Measurements from ENCODE around the gene CDC40. TPM values are rescaled to one million over a fixed set of nuclear protein-coding genes. Genes with fewer than 3 reads are reported as not detected.

The CDC40 gene
- total RNA-seq, 4 donors from 2014 or later, result 16.2 to 19.3 (median 16.5) TPM

DNA sequence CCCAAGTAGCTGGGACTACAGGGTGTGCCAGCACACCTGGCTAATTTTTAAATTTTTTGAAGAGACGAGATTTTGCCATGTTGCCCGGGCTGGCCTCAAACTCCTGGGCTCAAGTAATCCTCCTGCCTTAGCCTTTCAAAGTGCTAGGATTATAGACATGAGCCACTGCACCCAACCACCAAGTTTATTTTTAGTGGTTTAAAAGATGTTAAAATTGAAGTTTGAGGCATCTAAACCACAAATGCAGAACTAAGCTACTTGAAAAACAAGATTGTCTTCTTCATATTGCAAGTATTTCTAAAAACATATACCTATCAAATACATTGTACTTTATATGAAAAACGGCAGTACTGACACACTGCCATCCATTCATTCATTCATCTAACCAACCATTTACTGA is 32.4 kb upstream of the CDC40 start:
- no peak for DNase-seq (ENCODE audit: low spot score in 2 of 2)
- 83 to 87% methylated on average over 3 of the region's 3 CpGs for WGBS, 2 donors
- TF ChIP-seq, protein P1, sequence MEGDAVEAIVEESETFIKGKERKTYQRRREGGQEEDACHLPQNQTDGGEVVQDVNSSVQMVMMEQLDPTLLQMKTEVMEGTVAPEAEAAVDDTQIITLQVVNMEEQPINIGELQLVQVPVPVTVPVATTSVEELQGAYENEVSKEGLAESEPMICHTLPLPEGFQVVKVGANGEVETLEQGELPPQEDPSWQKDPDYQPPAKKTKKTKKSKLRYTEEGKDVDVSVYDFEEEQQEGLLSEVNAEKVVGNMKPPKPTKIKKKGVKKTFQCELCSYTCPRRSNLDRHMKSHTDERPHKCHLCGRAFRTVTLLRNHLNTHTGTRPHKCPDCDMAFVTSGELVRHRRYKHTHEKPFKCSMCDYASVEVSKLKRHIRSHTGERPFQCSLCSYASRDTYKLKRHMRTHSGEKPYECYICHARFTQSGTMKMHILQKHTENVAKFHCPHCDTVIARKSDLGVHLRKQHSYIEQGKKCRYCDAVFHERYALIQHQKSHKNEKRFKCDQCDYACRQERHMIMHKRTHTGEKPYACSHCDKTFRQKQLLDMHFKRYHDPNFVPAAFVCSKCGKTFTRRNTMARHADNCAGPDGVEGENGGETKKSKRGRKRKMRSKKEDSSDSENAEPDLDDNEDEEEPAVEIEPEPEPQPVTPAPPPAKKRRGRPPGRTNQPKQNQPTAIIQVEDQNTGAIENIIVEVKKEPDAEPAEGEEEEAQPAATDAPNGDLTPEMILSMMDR (IDR thresholded peaks at IDR 0.05), result no peak
- TF ChIP-seq POLR2A (IDR thresholded peaks at IDR 0.05) (no peak), EP300 (IDR thresholded peaks at IDR 0.05) (no peak)
- H3K9me3 ChIP-seq, result no peaks in the 10 kb centered on the region
- no peak overlapping the region for H3K4me3 ChIP-seq
- H3K27ac ChIP-seq, result no peak overlapping the region
- no peaks in the 10 kb centered on the region for H3K27me3 ChIP-seq
- H3K36me3 ChIP-seq, result no peaks in the 10 kb centered on the region
- H3K4me1 ChIP-seq, result no peaks in the 10 kb centered on the region

DNA sequence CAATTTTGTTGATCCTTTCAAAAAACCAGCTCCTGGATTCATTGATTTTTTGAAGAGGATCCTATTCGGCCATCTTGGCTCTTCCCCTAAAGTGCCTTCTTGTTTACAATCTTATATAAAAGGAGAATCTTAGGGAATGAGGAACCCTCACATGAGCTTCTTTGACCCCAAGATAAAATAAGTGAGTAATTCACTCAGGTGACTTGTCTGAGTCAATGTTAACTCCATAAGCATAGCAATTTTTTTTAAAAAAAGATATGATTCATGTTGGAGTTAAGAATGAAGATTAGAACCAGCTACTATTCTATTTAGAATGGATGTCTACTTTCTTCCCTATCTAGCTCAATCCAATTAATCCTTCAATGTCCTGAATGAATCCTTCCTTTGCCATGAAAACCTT is 21.7 kb upstream of the CDC40 start:
- H3K27me3 ChIP-seq, result no peaks in the 10 kb centered on the region
- H3K9me3 ChIP-seq, result no peaks in the 10 kb centered on the region
- H3K27ac ChIP-seq, result no peak overlapping the region
- DNase-seq (ENCODE audit: low spot score in 2 of 2), result no peak
- no peaks in the 10 kb centered on the region for H3K36me3 ChIP-seq
- 100% methylated on average over 1 of the region's 1 CpG for WGBS, 2 donors
- H3K4me1 ChIP-seq, result no peaks in the 10 kb centered on the region
- no peak overlapping the region for H3K4me3 ChIP-seq
- TF ChIP-seq, protein P1 (IDR thresholded peaks at IDR 0.05), result no peak
- TF ChIP-seq POLR2A (IDR thresholded peaks at IDR 0.05) (no peak), EP300 (IDR thresholded peaks at IDR 0.05) (no peak)

DNA sequence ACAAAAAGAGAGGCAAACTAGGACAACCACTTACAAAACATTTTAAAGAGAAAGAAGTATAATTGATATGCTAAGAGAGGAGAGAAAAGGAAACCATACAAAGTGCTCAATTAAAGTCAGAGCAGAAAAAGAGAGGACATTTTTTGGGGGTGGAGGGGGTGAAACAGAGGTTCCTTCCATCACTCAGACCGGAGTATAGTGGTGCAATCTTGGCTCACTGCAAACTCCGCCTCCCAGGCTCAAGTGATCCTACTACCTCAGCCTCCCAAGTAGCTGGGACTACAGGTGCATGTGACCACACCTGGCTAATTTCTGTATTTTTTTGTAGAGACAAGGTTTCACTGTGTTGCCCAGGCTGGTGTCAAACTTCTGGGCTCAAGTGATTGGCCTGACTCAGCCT is 10.1 kb upstream of the CDC40 start:
- H3K4me3 ChIP-seq, result no peak overlapping the region
- TF ChIP-seq POLR2A (IDR thresholded peaks at IDR 0.05), result no peak
- no peaks in the 10 kb centered on the region for H3K4me1 ChIP-seq
- 91 to 93% methylated on average over 2 of the region's 2 CpGs for WGBS, 2 donors
- H3K27me3 ChIP-seq, result no peaks in the 10 kb centered on the region
- H3K9me3 ChIP-seq, result no peaks in the 10 kb centered on the region
- no peak for DNase-seq (ENCODE audit: low spot score in 2 of 2)
- H3K27ac ChIP-seq, result no peak overlapping the region
- no peaks in the 10 kb centered on the region for H3K36me3 ChIP-seq

DNA sequence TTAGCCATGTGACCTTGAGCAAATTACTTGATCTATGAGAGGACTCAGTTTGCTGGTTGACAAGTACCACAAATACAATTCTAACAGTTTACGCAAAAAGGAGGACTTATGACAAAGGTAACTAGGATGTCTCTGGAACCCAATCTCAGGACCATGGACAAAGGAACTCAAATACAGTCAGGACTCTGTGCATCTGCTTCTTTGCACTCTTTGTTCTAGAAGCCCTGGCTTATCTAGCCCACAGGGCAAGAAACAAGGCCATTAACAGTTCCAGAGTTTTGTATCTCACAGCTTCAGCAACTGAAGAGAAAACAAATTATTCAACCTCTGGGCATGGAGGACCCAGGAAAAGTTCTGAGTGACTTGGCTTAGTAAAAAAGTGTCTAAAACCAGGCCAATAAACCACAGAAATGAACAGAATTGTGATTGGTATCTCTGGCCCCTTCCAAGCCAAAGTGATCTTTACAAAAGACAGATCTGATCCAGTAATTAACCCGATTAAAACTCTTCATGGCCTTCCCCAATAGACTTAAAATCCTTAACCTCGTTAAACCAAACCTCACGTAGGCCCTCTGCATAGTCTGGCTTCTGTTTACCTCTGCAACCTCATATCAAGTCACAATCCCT is 6.6 kb upstream of the CDC40 start:
- Histone ChIP-seq H3K36me3 (no peaks in the 10 kb centered on the region), H3K27me3 (no peaks in the 10 kb centered on the region), H3K4me1 (peaks cover 0 to 6% (median 0%) of the 10 kb centered on the region in 4 donors), H3K27ac (no peak overlapping the region), H3K9me3 (no peaks in the 10 kb centered on the region), H3K4me3 (no peak overlapping the region)
- TF ChIP-seq POLR2A (IDR thresholded peaks at IDR 0.05) (no peak), EP300 (IDR thresholded peaks at IDR 0.05) (no peak)
- TF ChIP-seq, protein P1 (IDR thresholded peaks at IDR 0.05), result no peak
- no peak for DNase-seq (ENCODE audit: low spot score in 2 of 2)
- WGBS, 2 donors, result 86 to 88% methylated on average over 4 of the region's 4 CpGs

DNA sequence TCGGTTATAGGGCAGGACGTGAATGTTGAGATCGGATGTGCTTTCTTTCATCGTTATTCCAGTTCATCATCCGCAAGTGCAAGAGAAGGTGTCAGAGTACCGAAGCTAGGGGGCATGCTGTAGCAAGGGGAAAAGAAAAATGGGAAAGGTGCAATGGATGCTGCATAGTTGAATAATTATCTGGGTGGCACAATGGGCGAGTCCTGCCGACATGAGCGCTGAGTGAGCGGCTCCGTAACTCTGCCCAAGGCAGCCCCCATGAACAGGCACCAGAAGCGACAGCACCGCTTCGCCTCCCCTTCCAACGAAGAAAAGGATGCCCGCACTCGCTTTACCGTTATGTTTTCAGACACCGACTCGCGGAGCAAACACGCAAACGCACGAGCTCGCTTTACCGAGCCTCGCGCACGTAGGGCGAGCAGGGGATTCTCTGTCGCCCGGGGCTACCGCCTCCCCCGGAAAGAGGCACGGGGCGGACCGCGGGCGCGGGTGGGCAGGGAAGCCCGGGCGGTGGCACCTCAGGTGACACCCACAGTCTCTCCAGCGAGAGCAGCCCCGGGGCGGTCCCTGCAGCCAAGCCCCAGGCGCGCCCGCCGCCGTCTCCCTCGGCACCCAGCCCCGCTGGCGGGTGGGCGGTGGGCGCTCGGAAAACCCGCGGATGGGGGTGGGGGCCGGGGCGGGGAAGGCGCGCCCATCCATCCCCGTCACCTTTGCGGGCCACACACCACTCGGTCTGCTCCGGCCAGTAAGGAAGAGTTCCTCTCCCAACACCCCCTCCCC is 1.4 kb upstream of the CDC40 start:
- TF ChIP-seq, protein P1 (IDR thresholded peaks at IDR 0.05), result peak; percentile 44 to 65 (median 47)
- TF ChIP-seq EP300 (IDR thresholded peaks at IDR 0.05), result peak in 1 of 2 donors; percentile 27
- no peak for TF ChIP-seq POLR2A (IDR thresholded peaks at IDR 0.05)
- Histone ChIP-seq H3K27ac (peak overlapping the region; percentile 71 to 84 (median 80)), H3K36me3 (no peaks in the 10 kb centered on the region), H3K27me3 (no peaks in the 10 kb centered on the region), H3K4me3 (peak overlapping the region; percentile 64 to 97 (median 90)), H3K9me3 (no peaks in the 10 kb centered on the region), H3K4me1 (peaks cover 0 to 37% (median 25%) of the 10 kb centered on the region in 4 donors)
- DNase-seq (ENCODE audit: low spot score in 2 of 2), result peak; percentile 12 to 54
- WGBS, 2 donors, result 0 to 1% methylated on average over 18 to 52 of the region's 66 CpGs

Measured in tibial nerve (tissue), 4 donors.